Measurements from ENCODE around the gene WHAMM. TPM values are rescaled to one million over a fixed set of nuclear protein-coding genes. Genes with fewer than 3 reads are reported as not detected.

The WHAMM gene
- total RNA-seq, 1 donor from 2014 or later = 6.3 TPM

DNA sequence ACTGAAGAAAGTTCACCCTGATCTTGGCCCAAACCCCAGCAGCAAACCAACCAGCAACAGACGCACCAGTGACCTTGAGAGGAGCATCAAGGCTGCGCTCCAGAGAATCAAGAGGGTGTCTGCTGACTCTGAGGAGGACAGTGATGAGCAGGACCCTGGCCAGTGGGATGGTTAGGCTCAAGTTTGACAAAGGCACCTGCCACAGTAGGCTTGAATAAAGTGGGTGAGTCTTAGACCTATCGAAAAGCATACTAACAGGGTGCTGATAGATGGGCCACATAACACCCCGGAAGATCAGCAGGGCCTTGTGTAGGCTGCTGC lies 23.9 kb downstream of the WHAMM start:
- no peaks in the 10 kb centered on the region for H3K4me1 Mint-ChIP-seq
- H3K4me3 Mint-ChIP-seq = no peak overlapping the region
- no peak for DNase-seq (ENCODE audit: low read depth, low spot score)
- H3K27me3 Mint-ChIP-seq (ENCODE audit: low read depth) = no peaks in the 10 kb centered on the region
- H3K36me3 Mint-ChIP-seq (ENCODE audit: low read depth) = peaks cover 27% of the 10 kb centered on the region
- H3K27ac Mint-ChIP-seq (ENCODE audit: unreplicated experiment) = no peak overlapping the region
- H3K9me3 Mint-ChIP-seq = no peaks in the 10 kb centered on the region
- TF ChIP-seq, protein P1, sequence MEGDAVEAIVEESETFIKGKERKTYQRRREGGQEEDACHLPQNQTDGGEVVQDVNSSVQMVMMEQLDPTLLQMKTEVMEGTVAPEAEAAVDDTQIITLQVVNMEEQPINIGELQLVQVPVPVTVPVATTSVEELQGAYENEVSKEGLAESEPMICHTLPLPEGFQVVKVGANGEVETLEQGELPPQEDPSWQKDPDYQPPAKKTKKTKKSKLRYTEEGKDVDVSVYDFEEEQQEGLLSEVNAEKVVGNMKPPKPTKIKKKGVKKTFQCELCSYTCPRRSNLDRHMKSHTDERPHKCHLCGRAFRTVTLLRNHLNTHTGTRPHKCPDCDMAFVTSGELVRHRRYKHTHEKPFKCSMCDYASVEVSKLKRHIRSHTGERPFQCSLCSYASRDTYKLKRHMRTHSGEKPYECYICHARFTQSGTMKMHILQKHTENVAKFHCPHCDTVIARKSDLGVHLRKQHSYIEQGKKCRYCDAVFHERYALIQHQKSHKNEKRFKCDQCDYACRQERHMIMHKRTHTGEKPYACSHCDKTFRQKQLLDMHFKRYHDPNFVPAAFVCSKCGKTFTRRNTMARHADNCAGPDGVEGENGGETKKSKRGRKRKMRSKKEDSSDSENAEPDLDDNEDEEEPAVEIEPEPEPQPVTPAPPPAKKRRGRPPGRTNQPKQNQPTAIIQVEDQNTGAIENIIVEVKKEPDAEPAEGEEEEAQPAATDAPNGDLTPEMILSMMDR (conservative IDR thresholded peaks at IDR 0.05) = no peak

- Mint-ChIP-seq H3K4me1 (no peaks in the 10 kb centered on the region), H3K27me3 (ENCODE audit: low read depth) (no peaks in the 10 kb centered on the region), H3K36me3 (ENCODE audit: low read depth) (peaks cover 34% of the 10 kb centered on the region), H3K4me3 (no peak overlapping the region), H3K27ac (ENCODE audit: unreplicated experiment) (no peak overlapping the region), H3K9me3 (no peaks in the 10 kb centered on the region)
- TF ChIP-seq, protein P1 (conservative IDR thresholded peaks at IDR 0.05) = no peak
- DNase-seq (ENCODE audit: low read depth, low spot score) = no peak
These were observed 26.0 kb downstream of the WHAMM start for GRCh38 chr15:82835391-82835917.

- no peaks in the 10 kb centered on the region for H3K27me3 Mint-ChIP-seq (ENCODE audit: low read depth)
- peak overlapping the region; percentile 74 for H3K27ac Mint-ChIP-seq (ENCODE audit: unreplicated experiment)
- no peak for DNase-seq (ENCODE audit: low read depth, low spot score)
- no peaks in the 10 kb centered on the region for H3K9me3 Mint-ChIP-seq
- TF ChIP-seq, protein P1 (conservative IDR thresholded peaks at IDR 0.05) = no peak
- H3K4me3 Mint-ChIP-seq = no peak overlapping the region
- H3K4me1 Mint-ChIP-seq = no peaks in the 10 kb centered on the region
- H3K36me3 Mint-ChIP-seq (ENCODE audit: low read depth) = peaks cover 31% of the 10 kb centered on the region
These were observed 28.8 kb downstream of the WHAMM start for GRCh38 chr15:82838096-82838735.

GRCh38 chr15:82839136-82839535 lies 29.7 kb downstream of the WHAMM start:
- no peak for DNase-seq (ENCODE audit: low read depth, low spot score)
- H3K4me3 Mint-ChIP-seq = no peak overlapping the region
- H3K27me3 Mint-ChIP-seq (ENCODE audit: low read depth) = no peaks in the 10 kb centered on the region
- no peak overlapping the region for H3K27ac Mint-ChIP-seq (ENCODE audit: unreplicated experiment)
- peaks cover 26% of the 10 kb centered on the region for H3K36me3 Mint-ChIP-seq (ENCODE audit: low read depth)
- no peaks in the 10 kb centered on the region for H3K4me1 Mint-ChIP-seq
- TF ChIP-seq, protein P1 (conservative IDR thresholded peaks at IDR 0.05) = no peak
- no peaks in the 10 kb centered on the region for H3K9me3 Mint-ChIP-seq

- Mint-ChIP-seq H3K9me3 (no peaks in the 10 kb centered on the region), H3K4me1 (no peaks in the 10 kb centered on the region), H3K36me3 (ENCODE audit: low read depth) (peaks cover 25% of the 10 kb centered on the region), H3K27me3 (ENCODE audit: low read depth) (no peaks in the 10 kb centered on the region), H3K27ac (ENCODE audit: unreplicated experiment) (no peak overlapping the region), H3K4me3 (no peak overlapping the region)
- TF ChIP-seq, protein P1 (conservative IDR thresholded peaks at IDR 0.05) = no peak
- DNase-seq (ENCODE audit: low read depth, low spot score) = no peak
These were observed 30.7 kb downstream of the WHAMM start for GRCh38 chr15:82840166-82840565.
